Suprapubic skin (tissue), 3 donors: ENCODE results near the gene IDH3G.
A peak's percentile ranks its signal among the peaks of the same experiment; 100 is the strongest.

ENCODE experiments used
- CTCF ChIP-seq, 2 donors: fragments of 200-600 bp in 1 of 2; fragments of 450-650 bp in 1 of 2; sonication (generic) in 1 of 2; IDR thresholded peaks; one replicate each; pipeline ENCODE4 v1.5.1; 2016 to 2019; ENCODE audit warnings: antibody characterized with exemption in 2 of 2, mild to moderate bottlenecking in 1 of 2, moderate library complexity in 1 of 2
- POLR2AphosphoS5 ChIP-seq, 3 donors: sonication (generic); formaldehyde crosslinking; IDR thresholded peaks; one replicate each; pipeline ENCODE4 v1.6.1; 2017; ENCODE audit warnings: antibody characterized with exemption in 3 of 3

- TF ChIP-seq CTCF (IDR thresholded peaks at IDR 0.05) (peak; percentile 63 to 68), POLR2AphosphoS5 (IDR thresholded peaks at IDR 0.05) (no peak)
These were observed 30.0 kb downstream of the IDH3G start, which contains the start of gene PLXNB3 for GRCh38 chrX:153763989-153764755.
